ENCODE measurements around the gene DTWD2.
A peak's percentile ranks its signal among the peaks of the same experiment; 100 is the strongest.

The DTWD2 gene

GRCh38 chr5:119031011-119031886 lies 42.9 kb upstream of the DTWD2 start:
- no peak for TF ChIP-seq CTCF (IDR thresholded peaks at IDR 0.05; ENCODE audit: extremely low read depth, missing control alignments)
- peak; percentile 46 for DNase-seq (ENCODE audit: low spot score)

GRCh38 chr5:119028575-119028974 lies 40.2 kb upstream of the DTWD2 start:
- TF ChIP-seq CTCF (IDR thresholded peaks at IDR 0.05; ENCODE audit: extremely low read depth, missing control alignments), result no peak
- DNase-seq (ENCODE audit: low spot score), result no peak

- no peak for TF ChIP-seq CTCF (IDR thresholded peaks at IDR 0.05; ENCODE audit: extremely low read depth, missing control alignments)
- DNase-seq (ENCODE audit: low spot score), result no peak
These were observed 34.4 kb upstream of the DTWD2 start for GRCh38 chr5:119022773-119023172.

GRCh38 chr5:119022017-119022745 lies 33.8 kb upstream of the DTWD2 start:
- DNase-seq (ENCODE audit: low spot score), result peak; percentile 54

GRCh38 chr5:119021149-119021732 lies 32.9 kb upstream of the DTWD2 start:
- no peak for DNase-seq (ENCODE audit: low spot score)
- no peak for TF ChIP-seq CTCF (IDR thresholded peaks at IDR 0.05; ENCODE audit: extremely low read depth, missing control alignments)

More at GRCh38 chr5:119022017-119022745, 33.8 kb upstream of the DTWD2 start:
- peak; percentile 5 for TF ChIP-seq CTCF (IDR thresholded peaks at IDR 0.05; ENCODE audit: extremely low read depth, missing control alignments)

GRCh38 chr5:119019949-119020348 lies 31.6 kb upstream of the DTWD2 start:
- no peak for TF ChIP-seq CTCF (IDR thresholded peaks at IDR 0.05; ENCODE audit: extremely low read depth, missing control alignments)
- no peak for DNase-seq (ENCODE audit: low spot score)

- no peak for TF ChIP-seq CTCF (IDR thresholded peaks at IDR 0.05; ENCODE audit: extremely low read depth, missing control alignments)
- DNase-seq (ENCODE audit: low spot score), result no peak
These were observed 31.2 kb upstream of the DTWD2 start for GRCh38 chr5:119019501-119019900.

Data from GM20000 (cell line).